Neural progenitor cell (in vitro differentiated cells): ENCODE data around the gene GLRX. TPM values are rescaled to one million over a fixed set of nuclear protein-coding genes. Genes with fewer than 3 reads are reported as not detected.
"Not testable (repeated sequence)": the region's sequence is repeated elsewhere in the genome, so short reads cannot be mapped to it uniquely, and the experiment has no call there.

ENCODE experiments used
- DNase-seq: peaks from one replicate; pipeline ENCODE4 v3.0.0-alpha.2; 2016; ENCODE audit warnings: low spot score
- H2AFZ ChIP-seq: fragments of 200-600 bp; sonication (generic); replicated peaks from 2 replicates; pipeline ENCODE4 v1.6.1; 2016; ENCODE audit warnings: antibody characterized with exemption
- H3F3A ChIP-seq: fragments of 200-600 bp; sonication (generic); 2 replicates; pipeline ENCODE4 v1.6.1; 2016; ENCODE audit warnings: antibody characterized with exemption, low read depth
- H3K27ac ChIP-seq: fragments of 200-600 bp; sonication (generic); 2 replicates; pipeline ENCODE4 v1.5.1; 2016; ENCODE audit warnings: mild to moderate bottlenecking
- H3K27me3 ChIP-seq: fragments of 200-600 bp; sonication (generic); 2 replicates; pipeline ENCODE4 v1.6.1; 2016; ENCODE audit warnings: mild to moderate bottlenecking, moderate library complexity
- H3K36me3 ChIP-seq: fragments of 200-600 bp; sonication (generic); 2 replicates; pipeline ENCODE4 v1.5.1; 2016
- H3K4me1 ChIP-seq: fragments of 200-600 bp; sonication (generic); 2 replicates; pipeline ENCODE4 v1.6.1; 2016; ENCODE audit warnings: mixed run types
- H3K4me2 ChIP-seq: fragments of 200-600 bp; sonication (generic); 2 replicates; pipeline ENCODE4 v1.6.1; 2016
- H3K4me3 ChIP-seq: fragments of 200-600 bp; sonication (generic); 2 replicates; pipeline ENCODE4 v1.5.1; 2016
- H3K79me2 ChIP-seq: fragments of 200-600 bp; sonication (generic); 2 replicates; pipeline ENCODE4 v1.6.1; 2016; ENCODE audit warnings: low read depth
- H3K9ac ChIP-seq: fragments of 200-600 bp; sonication (generic); 2 replicates; pipeline ENCODE4 v1.6.1; 2016
- H3K9me3 ChIP-seq: fragments of 200-600 bp; sonication (generic); 2 replicates; pipeline ENCODE4 v1.5.1; 2016; ENCODE audit warnings: low read depth
- H4K20me1 ChIP-seq: fragments of 200-600 bp; sonication (generic); 2 replicates; pipeline ENCODE4 v1.6.1; 2016; ENCODE audit warnings: low read depth
- H3K27ac Mint-ChIP-seq: 3 replicates; pipeline ENCODE4 v1.8.0; 2021; ENCODE audit warnings: mixed read lengths
- H3K27me3 Mint-ChIP-seq: 2 replicates; pipeline ENCODE4 v1.8.0; 2022; ENCODE audit warnings: low read depth, mild to moderate bottlenecking, inconsistent platforms, moderate library complexity, mixed read lengths; ENCODE audit not compliant: insufficient read depth
- H3K36me3 Mint-ChIP-seq: 3 replicates; pipeline ENCODE4 v1.8.0; 2021; ENCODE audit warnings: mixed read lengths
- H3K4me1 Mint-ChIP-seq: 3 replicates; pipeline ENCODE4 v1.8.0; 2021; ENCODE audit warnings: mixed read lengths
- H3K4me3 Mint-ChIP-seq: 3 replicates; pipeline ENCODE4 v1.8.0; 2021; ENCODE audit warnings: mild to moderate bottlenecking, moderate library complexity, mixed read lengths
- H3K9me3 Mint-ChIP-seq: 3 replicates; pipeline ENCODE4 v1.8.0; 2020; ENCODE audit warnings: mixed read lengths
- CTCF ChIP-seq: fragments of 200-600 bp; sonication (generic); IDR thresholded peaks from 2 replicates; pipeline ENCODE4 v1.5.1; 2017; ENCODE audit warnings: antibody characterized with exemption, mild to moderate bottlenecking
- EZH2 ChIP-seq: fragments of 200-600 bp; sonication (generic); IDR thresholded peaks from 2 replicates; pipeline ENCODE4 v1.6.1; 2017; ENCODE audit warnings: antibody characterized with exemption, mild to moderate bottlenecking, moderate library complexity
- EZH2phosphoT487 ChIP-seq: fragments of 200-600 bp; sonication (generic); IDR thresholded peaks from 2 replicates; pipeline ENCODE4 v1.6.1; 2017; ENCODE audit warnings: antibody characterized with exemption
- total RNA-seq: library from RNA; depleted of rRNA; stranded (reverse); fragments of >200 nt; gene quantifications from 2 replicates; pipeline ENCODE4 v1.2.3, GENCODE V29; 2015; ENCODE audit warnings: low replicate concordance

Gene GLRX
- total RNA-seq, 1 donor from 2014 or later = 15.1 TPM

- H3K36me3 Mint-ChIP-seq = no peaks in the 10 kb centered on the region
- Histone ChIP-seq H2AFZ (no peak overlapping the region), H3K36me3 (no peaks in the 10 kb centered on the region), H3K4me2 (no peak overlapping the region), H3K27me3 (peaks cover 17% of the 10 kb centered on the region), H3K4me3 (no peak overlapping the region), H3K27ac (no peak overlapping the region), H3K4me1 (no peaks in the 10 kb centered on the region), H3K9ac (no peak overlapping the region), H3F3A (no peaks in the 10 kb centered on the region), H3K9me3 (no peaks in the 10 kb centered on the region), H4K20me1 (no peaks in the 10 kb centered on the region), H3K79me2 (no peaks in the 10 kb centered on the region)
- H3K4me1 Mint-ChIP-seq = peaks cover 3% of the 10 kb centered on the region
- no peaks in the 10 kb centered on the region for H3K9me3 Mint-ChIP-seq
- TF ChIP-seq EZH2phosphoT487 (no peak), CTCF (no peak), EZH2 (no peak)
- H3K4me3 Mint-ChIP-seq = no peak overlapping the region
- peaks cover 5% of the 10 kb centered on the region for H3K27me3 Mint-ChIP-seq
- no peak for DNase-seq
- H3K27ac Mint-ChIP-seq = no peak overlapping the region
Measured at GRCh38 chr5:95837492-95837891, 15.0 kb upstream of the GLRX start.

- H3K4me1 ChIP-seq, DNase-seq, H3K36me3 Mint-ChIP-seq, H3K4me1 Mint-ChIP-seq, H3K36me3 ChIP-seq, H3F3A ChIP-seq, H3K27ac ChIP-seq, H3K27ac Mint-ChIP-seq, H3K9ac ChIP-seq, H3K4me3 ChIP-seq, H3K79me2 ChIP-seq, H3K27me3 Mint-ChIP-seq, H3K4me2 ChIP-seq, H3K9me3 Mint-ChIP-seq, H3K4me3 Mint-ChIP-seq, H2AFZ ChIP-seq, H3K9me3 ChIP-seq, H4K20me1 ChIP-seq: not testable (repeated sequence)
- peaks cover 17% of the 10 kb centered on the region for H3K27me3 ChIP-seq
Measured at GRCh38 chr5:95836971-95837370, 14.4 kb upstream of the GLRX start.

- Histone ChIP-seq H2AFZ (no peak overlapping the region), H3K36me3 (no peaks in the 10 kb centered on the region), H3K4me2 (no peak overlapping the region), H3K9ac (no peak overlapping the region), H3K79me2 (no peaks in the 10 kb centered on the region), H3K27me3 (peaks cover 17% of the 10 kb centered on the region), H4K20me1 (no peaks in the 10 kb centered on the region), H3K4me3 (no peak overlapping the region), H3F3A (no peaks in the 10 kb centered on the region), H3K9me3 (no peaks in the 10 kb centered on the region), H3K4me1 (no peaks in the 10 kb centered on the region), H3K27ac (no peak overlapping the region)
- H3K27ac Mint-ChIP-seq = no peak overlapping the region
- DNase-seq = no peak
- peaks cover 3% of the 10 kb centered on the region for H3K4me1 Mint-ChIP-seq
- no peaks in the 10 kb centered on the region for H3K9me3 Mint-ChIP-seq
- no peak overlapping the region for H3K4me3 Mint-ChIP-seq
- peaks cover 5% of the 10 kb centered on the region for H3K27me3 Mint-ChIP-seq
- TF ChIP-seq CTCF (no peak), EZH2phosphoT487 (no peak), EZH2 (no peak)
- no peaks in the 10 kb centered on the region for H3K36me3 Mint-ChIP-seq
Measured at GRCh38 chr5:95836544-95836943, 14.0 kb upstream of the GLRX start.

- Histone ChIP-seq H3K4me2 (no peak overlapping the region), H3K9ac (no peak overlapping the region)
- no peaks in the 10 kb centered on the region for H3K9me3 Mint-ChIP-seq
Measured at GRCh38 chr5:95835682-95836385, 13.3 kb upstream of the GLRX start.

More at GRCh38 chr5:95835682-95836385, 13.3 kb upstream of the GLRX start:
- H3F3A ChIP-seq = no peaks in the 10 kb centered on the region
- peaks cover 17% of the 10 kb centered on the region for H3K27me3 ChIP-seq
- H3K36me3 ChIP-seq = no peaks in the 10 kb centered on the region
- H3K4me3 ChIP-seq = no peak overlapping the region
- Mint-ChIP-seq H3K36me3 (no peaks in the 10 kb centered on the region), H3K4me3 (no peak overlapping the region), H3K27me3 (peaks cover 5% of the 10 kb centered on the region), H3K27ac (no peak overlapping the region), H3K4me1 (peaks cover 3% of the 10 kb centered on the region)
- H3K9me3 ChIP-seq = no peaks in the 10 kb centered on the region
- H3K4me1 ChIP-seq = no peaks in the 10 kb centered on the region
- no peaks in the 10 kb centered on the region for H3K79me2 ChIP-seq
- TF ChIP-seq EZH2phosphoT487 (no peak), CTCF (no peak), EZH2 (no peak)
- H4K20me1 ChIP-seq = no peaks in the 10 kb centered on the region
- no peak overlapping the region for H3K27ac ChIP-seq
- DNase-seq = no peak
- no peak overlapping the region for H2AFZ ChIP-seq
